Hepatocyte (in vitro differentiated cells): Measurements from ENCODE around the gene STON1.

Source experiments
- CTCF ChIP-seq: fragments of 200-600 bp; sonication (generic); IDR thresholded peaks from 2 replicates; pipeline ENCODE4 v1.5.1; 2016; ENCODE audit warnings: antibody characterized with exemption, mild to moderate bottlenecking; ENCODE audit not compliant: poor library complexity
- EZH2 ChIP-seq: fragments of 200-600 bp; sonication (generic); IDR thresholded peaks from 2 replicates; pipeline ENCODE4 v1.6.1; 2016; ENCODE audit warnings: antibody characterized with exemption, mild to moderate bottlenecking, borderline replicate concordance

GRCh38 chr2:48567671-48568070, 37.7 kb downstream of the STON1 start:
- TF ChIP-seq CTCF (no peak), EZH2 (no peak)
